T-helper 2 cell treated with Interferon-gamma antibody and Interleukin-4, amounts not matched to agents 100 ng/mL and 5 ng/mL, for 36 hours (primary cell): ENCODE data around the gene IL22RA1. TPM values are rescaled to one million over a fixed set of nuclear protein-coding genes. Genes with fewer than 3 reads are reported as not detected.

Experiments
- intact Hi-C: fragments of 100-400 bp; cut with micrococcal nuclease; formaldehyde crosslinking; loops from one replicate; pipeline ENCODE4 v1.15.1; 2023
- total RNA-seq: library from RNA; stranded (reverse); gene quantifications from 2 replicates; pipeline ENCODE4 v1.2.3, GENCODE V29; 2022

IL22RA1 gene
- total RNA-seq, 1 donor from 2014 or later, result not detected

DNA sequence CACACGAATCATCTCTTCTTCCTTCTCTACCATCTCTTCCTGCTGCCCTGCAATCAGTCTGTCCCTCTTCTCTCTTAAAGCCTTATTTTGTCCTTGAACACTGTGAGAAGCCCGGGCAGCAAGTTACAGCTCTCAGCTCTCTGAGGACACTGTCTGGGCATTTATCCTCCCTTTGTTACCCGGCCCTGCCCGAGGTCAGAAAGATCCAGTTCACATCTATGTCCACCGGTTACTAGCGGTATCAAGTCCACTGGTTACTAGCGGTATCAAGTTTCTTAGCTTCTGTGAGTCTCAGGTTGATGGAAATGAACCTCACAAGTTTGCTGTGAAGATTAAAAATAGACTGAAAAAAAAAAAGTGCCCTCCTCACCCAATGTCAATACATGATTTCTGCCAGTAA is 25.3 kb upstream of the IL22RA1 start:
- intact Hi-C loops, result no loop called here

GRCh38 chr1:24167008-24167407 is 24.1 kb upstream of the IL22RA1 start:
- intact Hi-C loops, result no loop called here

- intact Hi-C loops, result no loop called here
Measured at GRCh38 chr1:24165500-24165899, 22.6 kb upstream of the IL22RA1 start.

DNA sequence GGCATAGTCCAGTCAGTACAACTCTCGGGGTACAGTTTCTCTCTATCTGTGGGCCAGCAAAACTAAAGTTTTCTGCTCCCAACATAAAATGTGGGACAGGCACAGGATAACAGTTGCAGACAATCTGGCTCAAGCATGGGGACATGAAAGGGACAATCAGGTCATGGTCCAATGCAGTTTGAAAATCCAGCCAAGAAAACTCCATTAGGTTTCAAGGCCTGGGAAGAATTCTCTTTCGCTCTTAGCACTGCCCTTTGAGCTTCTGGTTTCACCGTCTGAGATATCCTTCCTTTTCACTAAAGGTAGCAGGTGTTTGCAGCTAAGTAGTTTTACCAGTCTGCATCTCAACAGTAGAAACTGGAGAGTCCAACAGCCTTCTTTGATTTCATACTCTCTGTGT is 21.1 kb upstream of the IL22RA1 start:
- intact Hi-C loops, result no loop called here

GRCh38 chr1:24162201-24162600 is 19.3 kb upstream of the IL22RA1 start:
- intact Hi-C loops, result no loop called here

- intact Hi-C loops, result no loop called here
Measured at GRCh38 chr1:24161270-24161669, 18.3 kb upstream of the IL22RA1 start.

DNA sequence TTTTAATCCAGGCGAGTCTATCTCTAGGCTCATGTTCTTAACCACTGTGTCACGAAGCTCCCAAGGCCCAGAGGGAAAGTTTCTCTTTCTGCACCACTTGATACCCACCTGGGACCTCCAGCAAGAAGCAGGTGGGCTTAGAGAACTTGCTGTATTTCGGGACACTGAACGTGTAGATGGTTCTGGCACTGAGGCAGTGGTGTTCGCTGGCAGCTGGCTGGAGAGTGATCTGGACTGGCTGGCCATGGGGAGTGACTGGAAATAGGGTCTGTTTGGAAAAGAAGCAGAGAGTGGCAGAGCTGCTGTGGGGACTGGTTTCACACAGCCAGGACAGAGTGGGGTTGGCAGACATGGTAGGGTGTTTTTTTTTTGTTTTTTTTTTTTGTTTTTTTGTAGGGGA is 16.4 kb upstream of the IL22RA1 start:
- intact Hi-C loops, result no loop called here

DNA sequence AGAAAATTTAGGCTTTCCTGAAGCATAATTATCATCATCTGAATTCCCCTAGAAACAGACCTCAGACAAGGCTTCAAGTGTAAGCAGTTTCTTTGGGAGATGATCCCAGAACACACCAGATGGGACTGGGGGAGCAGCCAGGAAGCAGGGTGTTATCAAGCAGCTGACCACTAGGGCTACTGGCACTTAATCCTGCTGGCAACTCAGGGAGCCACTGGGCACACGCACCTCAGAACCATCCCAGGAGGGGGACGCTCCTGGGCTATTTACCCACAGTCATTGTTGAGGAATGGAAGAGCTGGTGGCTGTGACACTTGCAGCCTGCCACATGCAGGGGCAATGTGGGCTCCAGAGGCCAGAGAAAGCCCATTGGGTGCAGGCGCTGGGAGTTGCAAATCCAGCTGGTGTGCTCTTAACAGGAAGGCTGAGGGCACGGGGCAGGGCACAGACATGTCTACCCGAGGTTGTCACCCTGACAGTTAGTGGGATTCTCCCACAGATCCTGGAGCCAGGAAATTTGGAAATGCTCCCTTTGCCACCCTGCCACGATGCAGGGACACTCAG is 15.1 kb upstream of the IL22RA1 start:
- intact Hi-C loops, result no loop called here

DNA sequence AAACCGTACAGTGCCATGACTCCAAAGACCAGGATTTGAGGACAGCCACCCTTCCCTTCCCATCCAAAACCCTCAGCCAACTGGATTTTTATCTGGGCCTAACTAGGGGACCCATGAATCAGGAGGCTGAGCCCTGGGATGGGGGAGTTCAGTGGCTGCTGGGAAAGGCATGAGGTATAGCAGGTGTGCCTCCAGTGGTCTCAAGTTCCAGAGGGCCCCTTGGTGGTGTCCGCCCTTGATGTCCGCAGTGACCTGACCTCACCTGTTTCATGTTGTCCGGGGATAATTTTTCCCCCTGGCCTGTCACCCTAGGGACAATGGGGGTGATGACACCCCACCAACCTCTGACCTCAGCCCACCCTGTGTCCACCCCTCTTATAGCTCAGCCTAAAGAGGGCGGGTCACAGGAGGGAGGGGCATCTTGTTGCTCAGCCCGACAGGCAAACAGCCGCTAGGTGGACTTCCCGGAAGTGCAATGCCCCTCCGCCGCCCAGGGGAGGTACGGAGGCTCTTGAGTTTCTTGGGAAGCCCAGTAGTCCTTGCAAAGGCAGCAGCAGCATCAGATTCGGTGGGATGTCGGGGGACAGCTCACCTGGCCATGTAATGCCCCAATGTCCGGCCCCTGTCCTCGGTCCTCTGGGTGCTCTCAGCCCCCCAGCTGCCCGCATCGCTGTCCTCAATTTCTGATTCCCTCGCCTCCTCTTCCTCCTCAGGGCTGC is 13.8 kb upstream of the IL22RA1 start:
- intact Hi-C loops, result no loop called here

- intact Hi-C loops, result no loop called here
Measured at GRCh38 chr1:24155011-24155782, 12.3 kb upstream of the IL22RA1 start.

DNA sequence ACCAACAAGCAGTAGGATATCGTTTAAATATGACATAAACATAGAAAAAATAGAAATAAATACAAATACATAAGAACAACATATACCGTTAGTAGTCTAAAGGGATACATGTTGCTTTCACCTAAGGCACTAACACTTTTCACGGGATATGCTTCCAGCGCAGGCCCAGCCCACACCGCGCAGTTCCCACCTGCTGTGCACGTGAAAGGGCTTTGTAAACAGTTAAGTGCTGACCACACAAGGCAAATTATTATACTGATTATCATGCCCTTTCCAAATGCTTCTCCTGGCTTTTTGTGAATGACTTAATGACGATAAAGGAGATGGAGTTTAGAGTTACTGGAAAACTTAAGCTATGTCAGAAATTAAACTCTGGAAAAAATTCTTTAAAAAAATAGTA is 11.3 kb upstream of the IL22RA1 start:
- intact Hi-C loops, result no loop called here

GRCh38 chr1:24152631-24153494 is 9.9 kb upstream of the IL22RA1 start:
- intact Hi-C loops, result no loop called here

DNA sequence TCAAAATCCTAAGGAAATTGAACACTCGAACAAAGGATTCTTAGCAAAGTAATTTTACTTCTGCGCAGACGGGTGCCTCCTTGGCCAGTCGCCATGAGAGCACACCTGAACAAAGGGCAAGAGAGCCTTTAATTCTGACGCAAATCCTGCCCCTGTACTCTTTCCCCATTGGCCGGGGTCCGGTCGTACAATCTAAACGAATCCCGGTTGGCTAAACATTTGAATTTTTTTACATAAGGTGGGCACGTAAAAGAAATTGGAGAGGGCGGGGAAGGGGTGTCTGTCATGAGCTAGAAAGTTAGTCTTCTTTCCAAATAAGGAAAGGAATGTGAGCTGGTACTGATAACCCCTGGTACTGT is 8.2 kb upstream of the IL22RA1 start:
- intact Hi-C loops, result no loop called here

- intact Hi-C loops, result loop anchor here (1.0 kb wide), 1 partner anchor 241 kb away; no protein-coding TSS in a partner anchor
Measured at GRCh38 chr1:24150234-24151174, 7.6 kb upstream of the IL22RA1 start.

- intact Hi-C loops, result loop anchor here (1.0 kb wide), 1 partner anchor 241 kb away; no protein-coding TSS in a partner anchor
Measured at GRCh38 chr1:24149866-24150233, 6.9 kb upstream of the IL22RA1 start.

DNA sequence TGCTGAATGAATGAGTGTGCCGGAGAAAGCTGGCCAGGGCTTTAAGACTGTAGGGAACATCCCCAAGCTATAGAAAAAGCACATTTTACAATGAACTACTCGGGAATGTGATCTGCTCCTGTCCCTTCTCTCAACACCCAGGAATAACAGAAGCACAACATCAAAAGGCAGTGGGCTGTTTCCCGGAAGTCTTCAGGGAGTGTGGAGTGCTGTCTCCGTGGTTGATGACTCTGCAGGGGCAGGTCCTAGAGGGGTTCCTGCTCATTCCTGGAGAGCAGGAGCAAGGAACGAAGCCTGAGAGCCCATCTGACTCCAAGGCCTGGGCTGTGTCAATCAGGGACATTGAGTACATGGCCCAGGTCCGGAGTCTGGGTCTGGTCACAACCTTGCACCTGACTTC is 4.9 kb upstream of the IL22RA1 start:
- intact Hi-C loops, result no loop called here

GRCh38 chr1:24147194-24147593 is 4.3 kb upstream of the IL22RA1 start:
- intact Hi-C loops, result no loop called here

DNA sequence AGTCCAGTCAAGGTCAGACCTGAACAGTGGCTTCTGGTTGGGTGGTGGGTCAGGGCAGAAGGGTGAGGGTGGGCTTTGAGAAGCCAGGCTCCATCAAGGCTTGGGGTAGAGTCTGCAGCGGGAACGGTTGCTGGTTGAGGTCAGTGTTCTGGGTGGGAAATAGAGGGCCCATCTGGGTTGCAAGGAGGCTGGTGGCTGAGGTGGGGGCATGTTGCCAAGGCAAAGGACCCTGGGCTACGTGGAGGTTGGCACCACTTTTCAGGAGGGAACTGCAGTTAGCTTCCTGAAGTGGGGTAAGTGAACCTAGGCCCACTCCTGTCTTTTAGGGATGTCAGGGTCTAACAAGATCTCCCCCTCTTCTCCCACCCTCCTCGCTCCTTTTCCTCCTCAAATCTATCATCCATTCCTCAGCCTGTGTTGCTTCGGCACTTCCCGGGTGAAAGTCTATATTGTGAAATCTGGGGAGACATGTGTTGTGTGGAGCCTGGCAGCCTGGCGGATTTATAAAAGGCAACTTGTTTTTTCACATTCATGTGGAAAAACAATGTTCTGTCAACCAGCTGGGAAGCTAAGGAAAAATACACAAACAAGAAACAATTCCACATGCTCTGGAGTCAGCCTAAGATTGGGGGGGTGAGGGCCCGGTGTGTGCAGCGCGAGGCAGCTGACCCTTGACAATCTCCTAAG is 1.5 kb downstream of the IL22RA1 start:
- intact Hi-C loops, result no loop called here

DNA sequence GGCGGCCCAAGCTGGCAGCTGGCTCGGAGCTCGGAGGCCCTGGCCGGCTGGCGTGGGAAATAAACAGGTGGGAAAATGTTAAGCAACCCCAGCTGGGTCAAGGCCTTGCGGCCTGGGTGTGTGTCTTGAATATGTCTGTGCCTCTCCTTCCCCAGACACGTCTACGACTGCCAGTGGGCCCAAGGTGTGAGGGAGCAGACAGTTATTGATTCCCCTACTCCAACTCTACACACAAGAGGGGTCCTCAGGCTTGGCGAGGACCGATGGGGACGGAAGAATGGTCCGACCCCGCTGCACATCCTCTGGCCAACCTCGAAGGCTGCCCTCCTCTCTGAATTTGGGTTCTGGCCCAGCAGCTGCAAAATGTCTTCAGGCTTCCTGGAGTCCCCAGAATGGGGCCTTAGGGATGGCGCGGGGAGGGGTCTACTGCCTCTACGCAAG is 2.2 kb downstream of the IL22RA1 start:
- intact Hi-C loops, result no loop called here
